Measurements from ENCODE around the gene PARD3B. TPM values are rescaled to one million over a fixed set of nuclear protein-coding genes. Genes with fewer than 3 reads are reported as not detected.

PARD3B gene
- total RNA-seq, 2 experiments from 2014 or later: 0.46 TPM; not detected in 1

DNA sequence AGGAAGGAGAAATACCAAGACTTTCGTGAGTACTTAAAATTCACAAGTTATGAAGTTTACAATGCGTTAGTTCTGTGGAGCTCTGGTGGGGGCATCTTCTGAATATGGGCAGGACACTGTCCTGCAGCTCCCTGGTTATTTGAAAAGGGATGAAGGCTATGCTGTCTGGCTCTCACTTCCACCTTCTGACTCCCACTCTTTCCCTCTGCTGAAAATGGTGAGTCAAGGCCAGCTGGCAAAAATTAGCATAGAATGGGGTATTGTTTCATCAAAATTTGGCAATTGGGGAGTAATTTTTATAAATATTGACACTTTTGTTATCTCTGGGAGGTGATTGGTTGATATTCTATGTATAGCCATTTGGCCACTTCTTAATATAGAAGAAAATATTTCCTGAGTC lies 177.4 kb downstream of the PARD3B start:
- ATAC-seq (no peak), DNase-seq (no peak)
- Mint-ChIP-seq H3K9me3 (ENCODE audit: low read depth) (no peaks in the 10 kb centered on the region), H3K27me3 (no peaks in the 10 kb centered on the region), H3K27ac (no peak overlapping the region), H3K4me1 (no peaks in the 10 kb centered on the region), H3K4me3 (no peak overlapping the region), H3K36me3 (ENCODE audit: low read depth) (no peaks in the 10 kb centered on the region)
- CTCF ChIA-PET: no interaction called here
- intact Hi-C loops (cut with DNase I, micrococcal nuclease): no loop called here
- POLR2A ChIA-PET: no interaction called here

GRCh38 chr2:204725693-204726360 lies 180.6 kb downstream of the PARD3B start:
- POLR2A ChIA-PET: no interaction called here

GRCh38 chr2:204726831-204727230 lies 181.6 kb downstream of the PARD3B start:
- Mint-ChIP-seq H3K36me3 (ENCODE audit: low read depth) (no peaks in the 10 kb centered on the region), H3K27ac (no peak overlapping the region), H3K9me3 (ENCODE audit: low read depth) (no peaks in the 10 kb centered on the region), H3K4me1 (no peaks in the 10 kb centered on the region), H3K4me3 (no peak overlapping the region), H3K27me3 (no peaks in the 10 kb centered on the region)
- intact Hi-C loops (cut with DNase I, micrococcal nuclease): no loop called here
- ATAC-seq (no peak), DNase-seq (no peak)
- CTCF ChIA-PET: no interaction called here
- POLR2A ChIA-PET: no interaction called here

More at GRCh38 chr2:204725693-204726360, 180.6 kb downstream of the PARD3B start:
- DNase-seq (no peak), ATAC-seq (no peak)
- CTCF ChIA-PET: interaction anchor here (1.0 kb wide), 1 partner anchor 33 kb away, joined by 3 read pairs; no protein-coding TSS in a partner anchor
- H3K4me3 Mint-ChIP-seq: no peak overlapping the region
- H3K9me3 Mint-ChIP-seq (ENCODE audit: low read depth): no peaks in the 10 kb centered on the region
- no peaks in the 10 kb centered on the region for H3K27me3 Mint-ChIP-seq
- no peaks in the 10 kb centered on the region for H3K36me3 Mint-ChIP-seq (ENCODE audit: low read depth)
- no peak overlapping the region for H3K27ac Mint-ChIP-seq
- no peaks in the 10 kb centered on the region for H3K4me1 Mint-ChIP-seq
- intact Hi-C loops (cut with DNase I, micrococcal nuclease): no loop called here

GRCh38 chr2:204727368-204727767 lies 182.1 kb downstream of the PARD3B start:
- H3K36me3 Mint-ChIP-seq (ENCODE audit: low read depth): no peaks in the 10 kb centered on the region
- H3K27ac Mint-ChIP-seq: no peak overlapping the region
- no peaks in the 10 kb centered on the region for H3K4me1 Mint-ChIP-seq
- H3K27me3 Mint-ChIP-seq: no peaks in the 10 kb centered on the region
- ATAC-seq (no peak), DNase-seq (no peak)
- H3K9me3 Mint-ChIP-seq (ENCODE audit: low read depth): no peaks in the 10 kb centered on the region
- intact Hi-C loops (cut with DNase I, micrococcal nuclease): no loop called here
- ChIA-PET CTCF (no interaction called here), POLR2A (no interaction called here)
- H3K4me3 Mint-ChIP-seq: no peak overlapping the region

DNA sequence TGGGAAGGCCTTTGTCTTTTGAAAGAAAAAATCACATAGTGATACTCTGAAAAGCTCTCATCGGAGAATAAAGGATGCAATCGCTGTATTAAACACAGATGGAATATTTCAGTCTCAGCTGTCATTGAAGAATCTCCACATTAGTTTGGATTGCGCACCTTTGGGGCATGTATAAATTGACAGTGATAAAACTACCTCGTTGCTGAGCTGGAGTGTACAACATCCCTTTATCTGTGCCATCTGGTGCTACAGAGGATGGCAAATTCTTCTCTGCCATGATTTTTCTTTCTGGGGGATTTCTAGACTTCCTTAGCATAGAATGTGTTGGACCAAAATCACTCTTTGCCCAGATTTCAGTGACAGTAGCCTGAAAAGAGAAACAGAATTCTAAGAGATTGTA lies 185.3 kb downstream of the PARD3B start:
- ChIA-PET POLR2A (interaction anchor here (0.6 kb wide), 1 partner anchor 16 kb away, joined by 3 read pairs; no protein-coding TSS in a partner anchor), CTCF (interaction anchor here (0.6 kb wide), 1 partner anchor 1689 kb away, joined by 3 read pairs; no protein-coding TSS in a partner anchor)
- no peak overlapping the region for H3K4me3 Mint-ChIP-seq
- H3K27ac Mint-ChIP-seq: no peak overlapping the region
- intact Hi-C loops (cut with DNase I, micrococcal nuclease): no loop called here
- H3K27me3 Mint-ChIP-seq: no peaks in the 10 kb centered on the region
- DNase-seq (no peak), ATAC-seq (no peak)
- no peaks in the 10 kb centered on the region for H3K4me1 Mint-ChIP-seq
- no peaks in the 10 kb centered on the region for H3K9me3 Mint-ChIP-seq (ENCODE audit: low read depth)
- no peaks in the 10 kb centered on the region for H3K36me3 Mint-ChIP-seq (ENCODE audit: low read depth)

DNA sequence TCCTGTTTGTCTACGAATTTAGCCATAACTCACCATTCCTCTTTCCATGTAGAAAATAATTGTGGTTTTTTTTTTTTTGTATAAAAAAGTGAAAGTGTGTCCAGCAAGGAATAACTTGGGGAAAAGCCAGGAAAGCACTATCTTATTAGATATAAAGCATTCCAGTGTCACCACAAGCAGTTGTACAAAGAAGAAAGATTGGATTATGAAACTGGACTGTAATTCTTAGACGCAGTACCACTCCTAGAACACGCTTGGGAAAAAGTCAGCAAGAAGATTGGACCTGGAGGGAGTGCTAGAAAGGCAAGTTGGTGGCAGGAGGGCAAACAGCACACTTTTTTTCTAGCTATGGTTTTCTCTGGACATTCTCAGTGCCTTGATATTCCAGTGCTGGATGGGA lies 186.7 kb downstream of the PARD3B start:
- no peak for DNase-seq
- CTCF ChIA-PET: interaction anchor here (0.6 kb wide), 1 partner anchor 713 kb away, joined by 6 read pairs; no protein-coding TSS in a partner anchor
- no peak overlapping the region for H3K4me3 Mint-ChIP-seq

GRCh38 chr2:204737296-204737695 lies 192.0 kb downstream of the PARD3B start:
- intact Hi-C loops (cut with DNase I, micrococcal nuclease): no loop called here
- ChIA-PET CTCF (interaction anchor here (0.6 kb wide), 1 partner anchor 79 kb away, joined by 3 read pairs; no protein-coding TSS in a partner anchor), POLR2A (no interaction called here)
- H3K36me3 Mint-ChIP-seq (ENCODE audit: low read depth): no peaks in the 10 kb centered on the region
- ATAC-seq: no peak
- H3K4me1 Mint-ChIP-seq: no peaks in the 10 kb centered on the region
- peaks cover 12% of the 10 kb centered on the region for H3K9me3 Mint-ChIP-seq (ENCODE audit: low read depth)
- no peak overlapping the region for H3K27ac Mint-ChIP-seq
- H3K4me3 Mint-ChIP-seq: no peak overlapping the region
- H3K27me3 Mint-ChIP-seq: no peaks in the 10 kb centered on the region
- no peak for DNase-seq

More for the DNA sequence above, 186.7 kb downstream of the PARD3B start:
- intact Hi-C loops (cut with DNase I, micrococcal nuclease): no loop called here
- ATAC-seq: no peak
- H3K27ac Mint-ChIP-seq: no peak overlapping the region
- POLR2A ChIA-PET: no interaction called here
- H3K27me3 Mint-ChIP-seq: no peaks in the 10 kb centered on the region
- no peaks in the 10 kb centered on the region for H3K36me3 Mint-ChIP-seq (ENCODE audit: low read depth)
- no peaks in the 10 kb centered on the region for H3K4me1 Mint-ChIP-seq
- peaks cover 3% of the 10 kb centered on the region for H3K9me3 Mint-ChIP-seq (ENCODE audit: low read depth)

DNA sequence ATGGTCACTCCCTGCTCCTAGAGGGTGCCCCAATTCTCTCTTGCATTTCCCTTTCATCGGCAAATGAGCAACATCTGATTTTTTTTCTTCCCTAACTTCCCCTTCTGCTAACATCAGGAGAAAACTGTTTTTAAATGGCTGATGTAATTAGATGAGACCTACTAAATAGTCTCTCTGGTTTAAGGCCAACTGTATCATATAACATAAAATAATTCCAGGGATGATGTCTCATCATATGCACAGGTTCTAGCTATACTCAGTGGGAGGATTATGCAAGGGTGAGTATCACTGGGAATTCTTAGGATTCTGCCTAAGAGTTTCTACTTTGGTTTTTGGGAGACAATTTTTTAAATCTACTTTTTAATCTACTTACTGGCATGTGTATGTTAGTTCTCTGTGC lies 193.4 kb downstream of the PARD3B start:
- intact Hi-C loops (cut with DNase I, micrococcal nuclease): no loop called here
- Mint-ChIP-seq H3K36me3 (ENCODE audit: low read depth) (no peaks in the 10 kb centered on the region), H3K4me3 (no peak overlapping the region), H3K27ac (no peak overlapping the region), H3K9me3 (ENCODE audit: low read depth) (peaks cover 12% of the 10 kb centered on the region), H3K27me3 (no peaks in the 10 kb centered on the region), H3K4me1 (peaks cover 3% of the 10 kb centered on the region)
- no peak for ATAC-seq
- DNase-seq: no peak
- ChIA-PET POLR2A (interaction anchor here (0.8 kb wide), 1 partner anchor 786 kb away, joined by 4 read pairs; no protein-coding TSS in a partner anchor), CTCF (interaction anchor here (0.8 kb wide), 1 partner anchor 663 kb away, joined by 3 read pairs; no protein-coding TSS in a partner anchor)

DNA sequence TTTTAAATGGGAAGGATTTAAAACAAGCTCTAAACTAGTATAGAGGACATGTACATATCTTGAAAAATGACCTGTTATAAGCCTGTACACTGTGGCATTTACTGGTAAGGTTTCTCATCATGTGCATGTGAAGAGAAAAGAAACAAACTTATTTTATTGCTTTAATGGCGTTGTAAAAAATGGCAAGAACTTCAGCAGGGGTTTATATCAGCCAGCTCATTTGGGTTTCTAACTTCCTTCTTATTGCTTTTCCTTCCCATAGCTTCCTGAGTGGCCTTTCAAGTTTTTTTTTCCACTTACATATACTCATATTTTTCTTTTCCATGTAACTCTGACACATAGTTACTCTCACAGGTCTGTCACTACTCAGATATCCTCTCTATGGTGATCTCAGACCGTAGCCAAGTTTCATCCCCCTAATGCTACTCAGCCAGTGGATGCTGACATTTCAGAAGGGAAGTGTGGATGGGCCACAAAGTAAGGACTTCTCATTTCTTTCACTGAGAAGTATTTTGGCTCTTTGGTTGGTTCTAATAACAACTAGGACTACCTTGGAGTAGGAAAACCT lies 198.2 kb downstream of the PARD3B start:
- Mint-ChIP-seq H3K27me3 (no peaks in the 10 kb centered on the region), H3K4me1 (peaks cover 7% of the 10 kb centered on the region), H3K4me3 (no peak overlapping the region), H3K9me3 (ENCODE audit: low read depth) (peaks cover 11% of the 10 kb centered on the region), H3K27ac (no peak overlapping the region), H3K36me3 (ENCODE audit: low read depth) (no peaks in the 10 kb centered on the region)
- DNase-seq (no peak), ATAC-seq (peak; percentile 88)
- POLR2A ChIA-PET: interaction anchor here (0.9 kb wide), 1 partner anchor 869 kb away, joined by 5 read pairs; no protein-coding TSS in a partner anchor
- intact Hi-C loops (cut with DNase I, micrococcal nuclease): no loop called here
- CTCF ChIA-PET: no interaction called here

DNA sequence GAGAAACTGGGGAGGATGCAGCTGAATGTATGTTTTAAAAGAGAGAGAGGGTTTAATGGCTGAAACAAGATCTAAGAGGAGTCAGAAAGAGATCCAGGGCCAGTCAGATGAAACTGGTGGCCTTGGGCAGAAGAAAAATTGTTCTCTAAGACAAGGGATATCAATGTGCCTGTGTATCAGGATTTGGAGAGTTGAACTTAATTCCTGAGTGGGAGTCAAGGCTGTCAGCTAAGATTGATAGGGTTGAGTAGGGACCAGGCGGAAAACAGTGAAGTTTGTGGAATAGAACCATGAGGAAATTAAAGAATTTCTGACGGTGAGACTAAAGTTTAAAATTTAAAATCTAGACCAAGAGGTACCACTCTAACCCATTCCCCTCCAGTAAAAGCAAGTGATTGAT lies 199.2 kb downstream of the PARD3B start:
- intact Hi-C loops (cut with DNase I, micrococcal nuclease): no loop called here
- Mint-ChIP-seq H3K9me3 (ENCODE audit: low read depth) (peaks cover 7% of the 10 kb centered on the region), H3K27me3 (no peaks in the 10 kb centered on the region), H3K4me3 (no peak overlapping the region), H3K36me3 (ENCODE audit: low read depth) (no peaks in the 10 kb centered on the region), H3K4me1 (peaks cover 7% of the 10 kb centered on the region), H3K27ac (no peak overlapping the region)
- ATAC-seq: no peak
- DNase-seq: no peak
- CTCF ChIA-PET: no interaction called here
- POLR2A ChIA-PET: no interaction called here

DNA sequence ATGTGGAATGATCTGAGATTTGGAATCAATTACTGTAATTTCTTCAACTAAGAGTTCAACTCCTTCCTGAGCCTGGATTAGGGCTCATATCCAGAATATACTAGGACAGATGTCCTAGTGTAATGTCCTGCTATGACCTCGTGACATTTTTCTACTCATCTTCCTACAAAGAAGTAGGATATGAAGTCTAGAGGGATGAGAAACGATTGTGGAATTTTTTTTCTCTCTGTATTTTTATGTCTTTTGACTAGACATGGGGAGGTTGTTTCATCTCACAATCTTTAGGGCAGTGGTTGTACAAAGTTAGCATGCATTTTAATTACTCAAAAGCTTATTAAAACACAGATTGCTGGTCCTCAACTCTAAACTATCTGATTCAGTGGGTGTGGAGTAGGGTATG lies 203.0 kb downstream of the PARD3B start:
- Mint-ChIP-seq H3K27me3 (no peaks in the 10 kb centered on the region), H3K36me3 (ENCODE audit: low read depth) (no peaks in the 10 kb centered on the region), H3K27ac (no peak overlapping the region), H3K4me1 (peaks cover 8% of the 10 kb centered on the region), H3K4me3 (no peak overlapping the region), H3K9me3 (ENCODE audit: low read depth) (peaks cover 2% of the 10 kb centered on the region)
- intact Hi-C loops (cut with DNase I, micrococcal nuclease): no loop called here
- ChIA-PET POLR2A (no interaction called here), CTCF (no interaction called here)
- no peak for ATAC-seq
- no peak for DNase-seq

GRCh38 chr2:204749319-204749718 lies 204.0 kb downstream of the PARD3B start:
- intact Hi-C loops (cut with DNase I, micrococcal nuclease): no loop called here
- DNase-seq (no peak), ATAC-seq (no peak)
- H3K36me3 Mint-ChIP-seq (ENCODE audit: low read depth): no peaks in the 10 kb centered on the region
- no peak overlapping the region for H3K27ac Mint-ChIP-seq
- H3K4me1 Mint-ChIP-seq: peaks cover 2% of the 10 kb centered on the region
- ChIA-PET POLR2A (no interaction called here), CTCF (no interaction called here)
- no peak overlapping the region for H3K4me3 Mint-ChIP-seq
- peaks cover 2% of the 10 kb centered on the region for H3K9me3 Mint-ChIP-seq (ENCODE audit: low read depth)
- no peaks in the 10 kb centered on the region for H3K27me3 Mint-ChIP-seq

Data from activated CD4-positive, alpha-beta T cell treated with anti-CD3 and anti-CD28 coated beads for 36 hours (primary cell).